ENCODE results near the gene CALML4. TPM values are rescaled to one million over a fixed set of nuclear protein-coding genes. Genes with fewer than 3 reads are reported as not detected.
A peak's percentile ranks its signal among the peaks of the same experiment; 100 is the strongest.
"Not testable (repeated sequence)": the region's sequence is repeated elsewhere in the genome, so short reads cannot be mapped to it uniquely, and the experiment has no call there.

Gene CALML4
- total and polyA plus RNA-seq, 7 donors = 0.85 to 2.2 (median 1.4) TPM

DNA sequence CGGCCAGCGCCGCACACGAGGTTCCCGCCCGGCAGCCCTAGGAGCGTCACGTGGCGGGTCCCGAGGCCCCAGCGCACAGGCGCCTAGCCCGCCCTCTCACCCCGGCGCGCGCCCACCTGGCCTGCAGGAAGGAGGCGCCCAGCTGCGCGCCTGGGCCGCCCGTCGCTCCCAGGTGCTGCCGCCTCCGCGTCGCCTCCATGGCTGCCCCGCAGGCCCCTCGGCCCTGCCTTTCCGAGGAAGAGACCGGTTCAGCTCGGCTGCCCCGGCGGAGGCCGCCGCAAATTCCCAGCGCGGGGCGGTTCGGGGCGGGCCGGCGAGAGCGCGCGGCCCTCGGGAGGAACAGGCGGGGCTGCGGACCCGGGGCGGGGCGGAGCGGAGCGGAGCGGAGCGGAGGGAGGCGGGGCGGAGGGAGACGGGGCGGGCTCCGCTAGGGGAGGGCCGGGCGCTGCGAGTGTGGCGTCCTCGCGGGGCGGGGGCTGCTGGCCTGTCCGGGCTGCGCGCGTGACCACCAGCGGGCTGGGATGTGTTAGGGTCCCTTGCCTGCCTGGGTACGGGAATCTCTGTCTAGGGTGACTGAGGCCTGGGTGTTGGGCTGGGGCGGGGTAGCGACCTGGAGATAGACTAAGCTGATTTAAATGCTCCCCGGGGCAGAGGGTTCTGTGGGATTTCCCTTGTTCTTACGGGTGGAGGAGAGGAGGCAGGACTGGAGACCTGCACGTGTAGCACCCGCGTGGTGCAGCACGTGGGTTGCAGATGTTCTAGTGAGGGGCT is 24.4 kb upstream of the CALML4 start, which contains the start of gene CLN6:
CLN6 (minus strand) TSS at position 343 of the 771 bp plus-strand sequence; CDS start at position 199, 144 bp downstream.
- TF ChIP-seq, protein P1, sequence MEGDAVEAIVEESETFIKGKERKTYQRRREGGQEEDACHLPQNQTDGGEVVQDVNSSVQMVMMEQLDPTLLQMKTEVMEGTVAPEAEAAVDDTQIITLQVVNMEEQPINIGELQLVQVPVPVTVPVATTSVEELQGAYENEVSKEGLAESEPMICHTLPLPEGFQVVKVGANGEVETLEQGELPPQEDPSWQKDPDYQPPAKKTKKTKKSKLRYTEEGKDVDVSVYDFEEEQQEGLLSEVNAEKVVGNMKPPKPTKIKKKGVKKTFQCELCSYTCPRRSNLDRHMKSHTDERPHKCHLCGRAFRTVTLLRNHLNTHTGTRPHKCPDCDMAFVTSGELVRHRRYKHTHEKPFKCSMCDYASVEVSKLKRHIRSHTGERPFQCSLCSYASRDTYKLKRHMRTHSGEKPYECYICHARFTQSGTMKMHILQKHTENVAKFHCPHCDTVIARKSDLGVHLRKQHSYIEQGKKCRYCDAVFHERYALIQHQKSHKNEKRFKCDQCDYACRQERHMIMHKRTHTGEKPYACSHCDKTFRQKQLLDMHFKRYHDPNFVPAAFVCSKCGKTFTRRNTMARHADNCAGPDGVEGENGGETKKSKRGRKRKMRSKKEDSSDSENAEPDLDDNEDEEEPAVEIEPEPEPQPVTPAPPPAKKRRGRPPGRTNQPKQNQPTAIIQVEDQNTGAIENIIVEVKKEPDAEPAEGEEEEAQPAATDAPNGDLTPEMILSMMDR (IDR thresholded peaks at IDR 0.05) = no peak
- peak within 1 kb of the TSS; percentile 96 for H3K4me3 ChIP-seq
- DNase-seq = peak; percentile 84 to 90
- H3K27me3 ChIP-seq (ENCODE audit: insufficient read depth in 3 of 3, low read length in 2 of 3) = no peaks in the 10 kb centered on the region
- peak within 1 kb of the TSS; percentile 86 for H3K27ac ChIP-seq
- intact Hi-C loops (cut with DNase I) = no loop called here
- peaks cover 19% of the 10 kb centered on the region for H3K4me1 ChIP-seq
- peak; percentile 95 to 97 (median 96) for ATAC-seq
- 1% methylated on average over 26 to 80 of the region's 82 CpGs for WGBS, 3 donors
- H3K36me3 ChIP-seq (ENCODE audit: insufficient read depth in 1 of 2, low read depth in 1 of 2) = no peaks in the 10 kb centered on the region
- H3K9me3 ChIP-seq = no peaks in the 10 kb centered on the region

GRCh38 chr15:68228971-68229385 is 23.8 kb upstream of the CALML4 start:
- H3K36me3 ChIP-seq (ENCODE audit: insufficient read depth in 1 of 2, low read depth in 1 of 2) = no peaks in the 10 kb centered on the region
- peak overlapping the region; percentile 96 for H3K4me3 ChIP-seq
- no peaks in the 10 kb centered on the region for H3K27me3 ChIP-seq (ENCODE audit: insufficient read depth in 3 of 3, low read length in 2 of 3)
- TF ChIP-seq, protein P1 (IDR thresholded peaks at IDR 0.05) = no peak
- peak overlapping the region; percentile 86 for H3K27ac ChIP-seq
- peaks cover 19% of the 10 kb centered on the region for H3K4me1 ChIP-seq
- ATAC-seq = peak in 2 of 4 donors; percentile 0 to 3
- intact Hi-C loops (cut with DNase I) = no loop called here
- no peaks in the 10 kb centered on the region for H3K9me3 ChIP-seq
- 1 to 2% (median 1%) methylated on average over 17 to 39 of the region's 39 CpGs for WGBS, 3 donors
- DNase-seq = no peak

- peaks cover 19% of the 10 kb centered on the region for H3K4me1 ChIP-seq
- WGBS, 3 donors = 47 to 53% (median 50%) methylated on average over 25 of the region's 25 CpGs
- ATAC-seq = no peak
- H3K36me3 ChIP-seq (ENCODE audit: insufficient read depth in 1 of 2, low read depth in 1 of 2) = no peaks in the 10 kb centered on the region
- H3K4me3 ChIP-seq = peak overlapping the region; percentile 96
- H3K27me3 ChIP-seq (ENCODE audit: insufficient read depth in 3 of 3, low read length in 2 of 3) = no peaks in the 10 kb centered on the region
- intact Hi-C loops (cut with DNase I) = no loop called here
- H3K9me3 ChIP-seq = no peaks in the 10 kb centered on the region
- peak overlapping the region; percentile 86 for H3K27ac ChIP-seq
- TF ChIP-seq, protein P1 (IDR thresholded peaks at IDR 0.05) = no peak
- DNase-seq = peak in 1 of 2 donors; percentile 30
Measured at GRCh38 chr15:68228143-68228970, 23.2 kb upstream of the CALML4 start.

GRCh38 chr15:68227643-68228142 is 22.6 kb upstream of the CALML4 start:
- H3K27ac ChIP-seq = no peak overlapping the region
- ATAC-seq = no peak
- TF ChIP-seq, protein P1 (IDR thresholded peaks at IDR 0.05) = no peak
- H3K9me3 ChIP-seq = no peaks in the 10 kb centered on the region
- intact Hi-C loops (cut with DNase I) = no loop called here
- 69 to 83% (median 71%) methylated on average over 7 to 9 of the region's 9 CpGs for WGBS, 3 donors
- peaks cover 19% of the 10 kb centered on the region for H3K4me1 ChIP-seq
- H3K27me3 ChIP-seq (ENCODE audit: insufficient read depth in 3 of 3, low read length in 2 of 3) = no peaks in the 10 kb centered on the region
- peak in 1 of 2 donors; percentile 38 for DNase-seq
- H3K4me3 ChIP-seq = no peak overlapping the region
- H3K36me3 ChIP-seq (ENCODE audit: insufficient read depth in 1 of 2, low read depth in 1 of 2) = no peaks in the 10 kb centered on the region

- H3K4me1 ChIP-seq = peaks cover 19% of the 10 kb centered on the region
- DNase-seq; ATAC-seq; H3K9me3 ChIP-seq; H3K36me3 ChIP-seq (ENCODE audit: insufficient read depth in 1 of 2, low read depth in 1 of 2); H3K27ac ChIP-seq; intact Hi-C loops (cut with DNase I); H3K4me3 ChIP-seq; H3K27me3 ChIP-seq (ENCODE audit: insufficient read depth in 3 of 3, low read length in 2 of 3): not testable (repeated sequence)
- WGBS, 3 donors = 92 to 93% (median 92%) methylated on average over 4 of the region's 4 CpGs
Measured at GRCh38 chr15:68225442-68225841, 20.3 kb upstream of the CALML4 start.

All from psoas muscle (tissue), 8 donors.